ENCODE results near the gene IL1B. TPM values are rescaled to one million over a fixed set of nuclear protein-coding genes. Genes with fewer than 3 reads are reported as not detected.

Gene IL1B
- polyA plus RNA-seq, 1 of the 3 experiments (the other 2 are of a cell fraction), result 0.25 TPM

- Histone ChIP-seq H3K27me3 (ENCODE audit: insufficient read depth) (peaks cover 22% of the 10 kb centered on the region; the same call in 1 of the 2 replicates), H3F3A (replicated peaks; ENCODE audit: insufficient read depth) (no peaks in the 10 kb centered on the region), H3K79me2 (ENCODE audit: insufficient read depth) (no peaks in the 10 kb centered on the region), H4K20me1 (ENCODE audit: insufficient read depth) (no peaks in the 10 kb centered on the region), H3K4me2 (0 out of 2 replicates have a peak overlapping the region, but pooled peaks have one; percentile 22), H3K36me3 (replicated peaks in 1 of 2; ENCODE audit: control insufficient read depth in 1 of 2, insufficient read depth in 2 of 2, low read length in 1 of 2) (no peaks in the 10 kb centered on the region), H3K4me1 (ENCODE audit: control insufficient read depth in 1 of 2, insufficient read depth in 2 of 2, low read depth in 1 of 2, low read length in 1 of 2) (no peaks in the 10 kb centered on the region; a peak in 1 of 4 replicates), H3K9me3 (no peaks in the 10 kb centered on the region), H2AFZ (ENCODE audit: low read depth) (no peak overlapping the region), H3K9ac (no peak overlapping the region), H3K4me3 (ENCODE audit: low read depth in 2 of 2, low read length in 1 of 2) (no peak overlapping the region), H3K9me2 (no peaks in the 10 kb centered on the region), H3K27ac (ENCODE audit: low read depth in 2 of 2, low read length in 1 of 2) (no peak overlapping the region)
- 22% methylated on average over 9 of the region's 9 CpGs for WGBS (ENCODE audit: low lambda C conversion rate)
- DNase-seq, result no peak
- POLR2A ChIA-PET, result no interaction called here
- TF ChIP-seq MEF2A (IDR thresholded peaks at IDR 0.05; ENCODE audit: borderline replicate concordance, low read depth), result no peak
- TF ChIP-seq ELF1 (IDR thresholded peaks at IDR 0.05), result no peak
- TF ChIP-seq RXRA (IDR thresholded peaks at IDR 0.05; ENCODE audit: borderline replicate concordance, low read depth), result no peak
- TF ChIP-seq USF2 (IDR thresholded peaks at IDR 0.05; ENCODE audit: borderline replicate concordance, low read depth, low read length), result no peak
- TF ChIP-seq, protein P1, sequence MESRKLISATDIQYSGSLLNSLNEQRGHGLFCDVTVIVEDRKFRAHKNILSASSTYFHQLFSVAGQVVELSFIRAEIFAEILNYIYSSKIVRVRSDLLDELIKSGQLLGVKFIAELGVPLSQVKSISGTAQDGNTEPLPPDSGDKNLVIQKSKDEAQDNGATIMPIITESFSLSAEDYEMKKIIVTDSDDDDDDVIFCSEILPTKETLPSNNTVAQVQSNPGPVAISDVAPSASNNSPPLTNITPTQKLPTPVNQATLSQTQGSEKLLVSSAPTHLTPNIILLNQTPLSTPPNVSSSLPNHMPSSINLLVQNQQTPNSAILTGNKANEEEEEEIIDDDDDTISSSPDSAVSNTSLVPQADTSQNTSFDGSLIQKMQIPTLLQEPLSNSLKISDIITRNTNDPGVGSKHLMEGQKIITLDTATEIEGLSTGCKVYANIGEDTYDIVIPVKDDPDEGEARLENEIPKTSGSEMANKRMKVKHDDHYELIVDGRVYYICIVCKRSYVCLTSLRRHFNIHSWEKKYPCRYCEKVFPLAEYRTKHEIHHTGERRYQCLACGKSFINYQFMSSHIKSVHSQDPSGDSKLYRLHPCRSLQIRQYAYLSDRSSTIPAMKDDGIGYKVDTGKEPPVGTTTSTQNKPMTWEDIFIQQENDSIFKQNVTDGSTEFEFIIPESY (IDR thresholded peaks at IDR 0.05; ENCODE audit: borderline replicate concordance, low read depth), result no peak
- CTCF ChIA-PET, result interaction anchor here (1.4 kb wide), 1 partner anchor 11 kb away, joined by 3 read pairs; no protein-coding TSS in a partner anchor
Observed at GRCh38 chr2:112839407-112840067, 3.0 kb upstream of the IL1B start.

DNA sequence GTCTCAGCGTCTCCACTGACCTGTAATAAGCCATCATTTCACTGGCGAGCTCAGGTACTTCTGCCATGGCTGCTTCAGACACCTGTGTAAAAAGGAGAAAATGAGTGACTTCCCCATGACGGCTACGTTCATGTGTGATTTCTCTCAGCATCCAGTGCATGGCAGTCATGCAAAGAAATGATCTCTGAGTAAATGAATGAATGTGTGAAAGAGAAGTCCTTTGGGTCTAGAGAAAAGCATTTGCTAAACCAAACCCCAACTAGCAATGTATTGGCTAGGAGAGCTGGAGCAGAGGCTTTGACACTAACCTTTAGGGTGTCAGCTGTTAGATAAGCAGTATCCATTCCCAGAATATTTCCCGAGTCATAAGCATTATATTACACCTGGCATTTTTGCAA lies 417 bp downstream of the IL1B start:
- no peak for TF ChIP-seq CHD2 (IDR thresholded peaks at IDR 0.05; ENCODE audit: low read length, partially characterized antibody)
- TF ChIP-seq EZH2phosphoT487 (IDR thresholded peaks at IDR 0.05; ENCODE audit: borderline replicate concordance, low read depth), result no peak
- TF ChIP-seq NFIC (IDR thresholded peaks at IDR 0.05; ENCODE audit: borderline replicate concordance), result no peak
- TF ChIP-seq SIN3A (IDR thresholded peaks at IDR 0.05; ENCODE audit: borderline replicate concordance, low read depth, low read length), result no peak
- TF ChIP-seq, protein P2, sequence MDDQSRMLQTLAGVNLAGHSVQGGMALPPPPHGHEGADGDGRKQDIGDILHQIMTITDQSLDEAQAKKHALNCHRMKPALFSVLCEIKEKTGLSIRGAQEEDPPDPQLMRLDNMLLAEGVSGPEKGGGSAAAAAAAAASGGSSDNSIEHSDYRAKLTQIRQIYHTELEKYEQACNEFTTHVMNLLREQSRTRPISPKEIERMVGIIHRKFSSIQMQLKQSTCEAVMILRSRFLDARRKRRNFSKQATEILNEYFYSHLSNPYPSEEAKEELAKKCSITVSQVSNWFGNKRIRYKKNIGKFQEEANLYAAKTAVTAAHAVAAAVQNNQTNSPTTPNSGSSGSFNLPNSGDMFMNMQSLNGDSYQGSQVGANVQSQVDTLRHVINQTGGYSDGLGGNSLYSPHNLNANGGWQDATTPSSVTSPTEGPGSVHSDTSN (IDR thresholded peaks at IDR 0.05), result no peak
- TF ChIP-seq RFX5 (IDR thresholded peaks at IDR 0.05; ENCODE audit: low read length), result no peak
- TF ChIP-seq, protein P3, sequence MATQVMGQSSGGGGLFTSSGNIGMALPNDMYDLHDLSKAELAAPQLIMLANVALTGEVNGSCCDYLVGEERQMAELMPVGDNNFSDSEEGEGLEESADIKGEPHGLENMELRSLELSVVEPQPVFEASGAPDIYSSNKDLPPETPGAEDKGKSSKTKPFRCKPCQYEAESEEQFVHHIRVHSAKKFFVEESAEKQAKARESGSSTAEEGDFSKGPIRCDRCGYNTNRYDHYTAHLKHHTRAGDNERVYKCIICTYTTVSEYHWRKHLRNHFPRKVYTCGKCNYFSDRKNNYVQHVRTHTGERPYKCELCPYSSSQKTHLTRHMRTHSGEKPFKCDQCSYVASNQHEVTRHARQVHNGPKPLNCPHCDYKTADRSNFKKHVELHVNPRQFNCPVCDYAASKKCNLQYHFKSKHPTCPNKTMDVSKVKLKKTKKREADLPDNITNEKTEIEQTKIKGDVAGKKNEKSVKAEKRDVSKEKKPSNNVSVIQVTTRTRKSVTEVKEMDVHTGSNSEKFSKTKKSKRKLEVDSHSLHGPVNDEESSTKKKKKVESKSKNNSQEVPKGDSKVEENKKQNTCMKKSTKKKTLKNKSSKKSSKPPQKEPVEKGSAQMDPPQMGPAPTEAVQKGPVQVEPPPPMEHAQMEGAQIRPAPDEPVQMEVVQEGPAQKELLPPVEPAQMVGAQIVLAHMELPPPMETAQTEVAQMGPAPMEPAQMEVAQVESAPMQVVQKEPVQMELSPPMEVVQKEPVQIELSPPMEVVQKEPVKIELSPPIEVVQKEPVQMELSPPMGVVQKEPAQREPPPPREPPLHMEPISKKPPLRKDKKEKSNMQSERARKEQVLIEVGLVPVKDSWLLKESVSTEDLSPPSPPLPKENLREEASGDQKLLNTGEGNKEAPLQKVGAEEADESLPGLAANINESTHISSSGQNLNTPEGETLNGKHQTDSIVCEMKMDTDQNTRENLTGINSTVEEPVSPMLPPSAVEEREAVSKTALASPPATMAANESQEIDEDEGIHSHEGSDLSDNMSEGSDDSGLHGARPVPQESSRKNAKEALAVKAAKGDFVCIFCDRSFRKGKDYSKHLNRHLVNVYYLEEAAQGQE (IDR thresholded peaks at IDR 0.05; ENCODE audit: low read depth, low read length), result no peak
- TF ChIP-seq TCF12 (IDR thresholded peaks at IDR 0.05), result no peak
- TF ChIP-seq GATA2 (CRISPR knock-in tag; IDR thresholded peaks at IDR 0.05), result no peak
- TF ChIP-seq NRF1 (IDR thresholded peaks at IDR 0.05; ENCODE audit: low read depth, low read length), result no peak
- no peak for TF ChIP-seq MXI1 (IDR thresholded peaks at IDR 0.05; ENCODE audit: low read depth, low read length)
- TF ChIP-seq JUND (IDR thresholded peaks at IDR 0.05), result no peak
- TF ChIP-seq, protein P1 (IDR thresholded peaks at IDR 0.05; ENCODE audit: borderline replicate concordance, low read depth), result no peak
- Histone ChIP-seq H3K4me1 (ENCODE audit: control insufficient read depth in 1 of 2, insufficient read depth in 2 of 2, low read depth in 1 of 2, low read length in 1 of 2) (no peaks in the 10 kb centered on the region; a peak in 1 of 4 replicates), H3K4me3 (ENCODE audit: low read depth in 2 of 2, low read length in 1 of 2) (no peak overlapping the region), H3K4me2 (peak overlapping the region; percentile 31; the same call in 1 of the 2 replicates), H2AFZ (ENCODE audit: low read depth) (no peak overlapping the region), H3K27ac (ENCODE audit: low read depth in 2 of 2, low read length in 1 of 2) (peak overlapping the region in 1 of 2 experiments; percentile 16; a peak in 1 of 4 replicates), H3K9me2 (no peaks in the 10 kb centered on the region), H3K36me3 (replicated peaks in 1 of 2; ENCODE audit: control insufficient read depth in 1 of 2, insufficient read depth in 2 of 2, low read length in 1 of 2) (no peaks in the 10 kb centered on the region), H3K9me3 (no peaks in the 10 kb centered on the region), H3K27me3 (ENCODE audit: insufficient read depth) (peaks cover 4% of the 10 kb centered on the region; the same call in 1 of the 2 replicates), H3K9ac (0 out of 2 replicates have a peak overlapping the region, but pooled peaks have one; percentile 11), H3F3A (replicated peaks; ENCODE audit: insufficient read depth) (no peaks in the 10 kb centered on the region), H4K20me1 (ENCODE audit: insufficient read depth) (no peaks in the 10 kb centered on the region), H3K79me2 (ENCODE audit: insufficient read depth) (no peaks in the 10 kb centered on the region)
- DNase-seq, result no peak
- ChIA-PET CTCF (no interaction called here), POLR2A (no interaction called here)
- WGBS (ENCODE audit: low lambda C conversion rate), result 24% methylated on average over 5 of the region's 5 CpGs
